Tibial nerve (tissue), 4 donors: ENCODE data around the gene FBP1.

Source experiments
- CTCF ChIP-seq, 5 experiments: fragments of 200-600 bp in 3 of 5; fragments of 450-650 bp in 2 of 5; sonication (generic) in 3 of 5; IDR thresholded peaks; one replicate each; pipeline ENCODE4 v1.5.1; 2016 to 2019; ENCODE audit warnings: antibody characterized with exemption in 5 of 5, mild to moderate bottlenecking in 3 of 5, moderate library complexity in 2 of 5
- EP300 ChIP-seq, 2 donors: sonication (generic); formaldehyde crosslinking; IDR thresholded peaks; one replicate each; pipeline ENCODE4 v1.6.1; 2017; ENCODE audit warnings: antibody characterized with exemption in 2 of 2, mild to moderate bottlenecking in 1 of 2
- POLR2A ChIP-seq, 2 donors: fragments of 450-650 bp; IDR thresholded peaks; one replicate each; pipeline ENCODE4 v1.6.1; 2017; ENCODE audit warnings: antibody characterized with exemption in 2 of 2, mild to moderate bottlenecking in 2 of 2, moderate library complexity in 2 of 2

GRCh38 chr9:94577036-94577435, 62.3 kb downstream of the FBP1 start:
- TF ChIP-seq CTCF (IDR thresholded peaks at IDR 0.05), result no peak
- no peak for TF ChIP-seq POLR2A (IDR thresholded peaks at IDR 0.05)
- TF ChIP-seq EP300 (IDR thresholded peaks at IDR 0.05), result no peak
